Activated CD8-positive, alpha-beta memory T cell treated with anti-CD3 and anti-CD28 coated beads, Interleukin-2, amount 50 U/mL, for 1 hour (primary cell): ENCODE results near the gene SUPT6H.
"Not testable (repeated sequence)": the region's sequence is repeated elsewhere in the genome, so short reads cannot be mapped to it uniquely, and the experiment has no call there.

Experiments
- DNase-seq: peaks from one replicate; pipeline ENCODE4 v3.0.0-alpha.2; 2020; ENCODE audit errors: extremely low read depth

The SUPT6H gene

DNA sequence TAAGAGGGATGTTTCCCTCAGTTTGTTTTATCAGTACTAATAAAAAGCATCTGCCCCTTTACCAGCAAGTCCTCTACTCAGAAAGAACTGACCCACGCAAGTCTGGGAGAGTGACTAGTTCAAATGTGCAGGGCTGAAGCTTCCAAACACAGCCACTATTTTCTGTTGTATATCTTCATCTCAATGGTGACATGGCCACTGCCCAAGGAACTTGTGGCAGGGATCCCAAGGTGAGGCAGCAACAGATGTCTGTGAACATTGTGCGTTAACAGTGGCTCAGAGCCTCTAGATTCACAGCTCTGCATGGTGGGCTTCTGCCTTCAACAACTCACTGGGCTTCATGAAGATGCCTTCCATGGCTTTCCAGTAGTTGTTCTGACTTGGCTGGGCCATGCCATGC is 13.3 kb upstream of the SUPT6H start:
- DNase-seq = no peak

DNA sequence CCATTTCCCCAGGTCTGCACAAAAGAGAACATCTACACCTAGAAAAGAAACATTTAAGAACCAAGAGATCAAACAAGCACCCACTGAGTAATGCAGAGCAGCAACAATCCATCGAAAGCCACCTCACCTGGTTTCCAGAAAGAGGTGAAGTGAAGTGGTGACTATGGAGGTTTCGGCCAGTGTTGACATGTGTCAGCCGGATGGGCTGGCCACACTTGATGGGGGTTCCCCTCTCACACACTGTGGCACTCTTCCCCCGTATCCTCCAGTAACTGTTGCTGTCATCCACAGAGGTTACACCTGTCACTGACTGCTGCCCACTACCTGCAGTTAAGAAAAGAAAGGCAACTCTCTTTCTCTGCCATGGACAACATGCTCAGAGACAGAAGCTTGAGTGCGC is 6.8 kb upstream of the SUPT6H start:
- DNase-seq = no peak

DNA sequence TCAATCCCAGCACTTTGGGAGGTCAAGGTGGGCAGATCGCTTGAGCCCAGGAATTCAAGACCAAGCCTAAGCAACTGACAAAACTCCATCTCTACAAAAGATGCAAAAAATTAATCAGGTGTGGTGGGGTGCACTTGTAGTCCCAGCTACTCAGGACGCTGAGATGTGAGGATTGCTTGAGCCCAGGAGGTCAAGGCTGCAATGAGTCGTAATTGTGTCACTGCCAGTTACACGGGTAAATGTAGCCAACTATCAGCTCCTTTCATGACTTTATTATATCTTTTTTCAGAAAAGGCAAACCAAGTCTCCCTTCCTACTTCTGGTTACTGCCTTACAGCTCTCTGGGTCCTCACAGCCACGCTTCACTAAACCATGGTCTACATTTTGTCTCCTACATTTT is 4.2 kb upstream of the SUPT6H start:
- DNase-seq = no peak

DNA sequence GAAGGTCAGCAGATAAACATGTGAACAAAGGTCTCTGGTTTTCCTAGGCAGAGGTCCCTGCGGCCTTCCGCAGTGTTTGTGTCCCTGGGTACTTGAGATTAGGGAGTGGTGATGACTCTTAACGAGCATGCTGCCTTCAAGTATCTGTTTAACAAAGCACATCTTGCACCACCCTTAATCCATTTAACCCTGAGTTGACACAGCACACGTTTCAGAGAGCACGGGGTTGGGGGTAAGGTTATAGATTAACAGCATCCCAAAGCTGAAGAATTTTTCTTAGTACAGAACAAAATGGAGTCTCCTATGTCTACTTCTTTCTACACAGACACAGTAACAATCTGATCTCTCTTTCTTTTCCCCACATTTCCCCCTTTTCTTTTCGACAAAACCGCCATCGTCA is 3.7 kb upstream of the SUPT6H start:
- DNase-seq = not testable (repeated sequence)

DNA sequence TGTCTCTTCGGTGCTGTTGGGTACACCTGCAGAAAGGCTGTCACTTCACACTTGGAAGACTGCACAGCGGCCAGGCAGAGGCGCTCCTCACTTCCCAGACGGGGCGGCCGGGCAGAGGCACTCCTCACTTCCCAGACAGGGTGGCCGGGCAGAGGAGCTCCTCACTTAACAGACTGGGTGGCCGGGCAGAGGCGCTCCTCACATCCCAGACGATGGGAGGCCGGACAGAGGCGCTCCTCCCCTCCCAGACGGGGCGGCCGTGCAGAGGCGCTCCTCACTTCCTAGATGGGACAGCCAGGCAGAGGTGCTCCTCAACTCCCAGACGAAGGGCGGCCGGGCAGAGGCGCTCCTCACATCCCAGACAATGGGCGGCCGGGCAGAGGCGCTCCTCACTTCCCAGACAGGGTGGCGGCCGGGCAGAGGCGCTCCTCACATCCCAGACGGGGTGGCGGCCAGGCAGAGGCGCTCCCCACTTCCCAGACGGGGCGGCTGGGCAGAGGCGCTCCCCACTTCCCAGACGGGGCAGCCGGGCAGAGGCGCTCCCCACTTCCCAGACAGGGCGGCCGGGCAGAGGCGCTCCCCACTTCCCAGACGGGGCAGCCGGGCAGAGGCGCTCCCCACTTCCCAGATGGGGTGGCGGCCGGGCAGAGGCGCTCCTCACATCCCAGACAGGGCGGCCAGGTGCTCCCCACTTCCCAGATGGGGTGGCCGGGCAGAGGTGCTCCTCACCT is 3.1 kb upstream of the SUPT6H start:
- DNase-seq = not testable (repeated sequence)

DNA sequence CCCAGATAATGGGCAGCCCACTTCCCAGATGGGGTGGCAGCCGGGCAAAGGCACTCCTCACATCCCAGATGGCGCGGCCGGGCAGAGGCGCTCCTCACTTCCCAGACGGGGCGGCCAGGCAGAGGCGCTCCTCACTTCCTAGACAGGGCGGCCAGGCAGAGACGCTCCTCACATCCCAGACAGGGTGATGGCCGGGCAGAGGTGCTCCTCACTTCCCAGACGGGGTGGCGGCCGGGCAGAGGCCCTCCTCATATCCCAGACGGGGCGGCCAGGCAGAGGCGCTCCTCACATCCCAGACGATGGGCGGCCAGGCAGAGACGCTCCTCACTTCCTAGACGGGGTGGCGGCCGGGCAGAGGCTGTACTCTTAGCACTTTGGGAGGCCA is 2.5 kb upstream of the SUPT6H start:
- not testable (repeated sequence) for DNase-seq

DNA sequence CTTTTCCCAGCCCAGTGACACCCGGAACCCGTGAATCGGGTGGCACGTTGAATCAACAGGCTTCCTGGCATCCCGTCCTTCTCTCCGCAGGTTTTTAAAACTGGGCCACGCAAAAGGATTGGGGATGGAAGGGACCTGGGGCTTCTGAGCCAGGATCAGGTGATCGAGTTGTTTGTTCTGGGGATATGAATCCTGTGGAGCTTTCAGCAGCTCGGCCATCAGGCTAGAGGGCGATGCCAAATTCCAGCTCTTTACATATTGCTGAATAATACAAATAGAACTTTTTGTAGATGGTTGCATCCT is 473 bp downstream of the SUPT6H start:
- no peak for DNase-seq

DNA sequence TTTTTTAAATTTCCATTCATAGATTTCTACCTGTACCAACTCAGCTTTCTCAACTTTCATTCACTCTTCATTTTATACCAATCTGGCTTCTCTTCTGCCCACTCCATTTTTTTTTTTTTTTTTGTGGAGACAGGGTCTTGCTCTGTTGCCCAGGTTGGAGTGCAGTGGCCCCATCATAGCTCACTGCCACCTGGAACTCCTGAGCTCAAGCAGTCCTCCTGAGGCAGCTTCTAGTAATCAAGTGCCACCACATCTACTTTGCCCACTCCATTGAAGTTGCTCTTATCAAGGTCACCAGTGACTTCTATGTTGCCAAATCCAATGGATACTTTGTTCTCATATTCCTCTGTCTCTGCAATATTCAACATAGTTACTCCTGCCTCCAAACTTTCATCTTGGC is 1.7 kb downstream of the SUPT6H start:
- DNase-seq = no peak

DNA sequence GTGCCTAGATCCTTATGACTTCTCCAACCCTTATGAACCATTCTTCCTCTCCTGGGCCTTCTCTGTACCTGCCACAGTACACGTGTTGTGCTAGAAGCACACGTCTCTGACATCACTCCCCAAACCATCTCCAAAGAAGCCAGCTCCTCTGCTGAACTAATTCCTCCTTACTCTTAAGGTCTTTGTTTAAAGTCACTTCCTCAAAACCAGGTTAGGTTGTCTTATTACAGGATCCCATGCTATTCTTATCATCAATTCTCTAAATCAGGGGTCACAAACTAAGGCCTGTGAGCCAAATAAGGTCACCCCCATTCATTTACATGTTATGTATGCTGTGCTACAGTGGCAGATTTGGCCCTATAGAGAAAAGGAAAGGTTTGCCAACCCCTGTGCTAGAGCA is 4.0 kb downstream of the SUPT6H start:
- no peak for DNase-seq

DNA sequence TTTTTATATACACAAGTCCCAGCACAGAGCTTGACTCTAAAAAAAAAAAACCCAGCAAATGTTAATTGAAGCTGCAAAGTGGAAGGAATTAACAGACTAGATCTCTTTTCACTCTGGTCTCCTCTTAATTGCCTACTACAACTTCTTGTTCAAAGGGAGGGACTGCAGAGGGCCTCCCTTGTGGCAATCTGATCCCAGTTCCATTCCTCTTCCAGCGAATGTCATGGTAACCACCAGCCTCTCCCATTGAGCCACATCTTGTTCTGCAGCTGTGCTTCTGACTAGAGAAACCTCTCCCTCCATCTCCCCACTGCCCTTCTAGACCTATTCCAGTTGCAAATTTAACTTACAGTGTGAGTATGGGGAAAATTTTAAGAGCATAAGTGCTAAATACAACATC is 5.9 kb downstream of the SUPT6H start:
- DNase-seq = no peak

DNA sequence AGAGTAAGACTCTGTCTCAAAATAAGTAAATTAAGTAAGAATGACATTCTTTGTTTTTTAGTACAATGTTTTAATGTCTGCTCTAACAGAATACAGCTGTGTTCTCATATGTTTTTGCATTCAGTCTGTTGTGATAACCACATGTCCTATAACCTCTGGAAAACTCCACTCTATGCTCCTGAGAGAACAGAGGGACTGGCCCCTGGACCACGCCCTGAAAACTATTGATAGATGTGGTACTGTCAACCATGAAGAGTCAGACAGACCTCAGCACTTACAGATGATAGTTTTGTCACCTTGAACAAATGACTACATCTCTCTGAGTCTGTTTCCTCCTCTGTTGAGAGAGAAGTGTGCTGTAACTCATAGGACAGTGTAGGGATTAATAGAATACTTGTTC is 7.9 kb downstream of the SUPT6H start:
- DNase-seq = no peak

DNA sequence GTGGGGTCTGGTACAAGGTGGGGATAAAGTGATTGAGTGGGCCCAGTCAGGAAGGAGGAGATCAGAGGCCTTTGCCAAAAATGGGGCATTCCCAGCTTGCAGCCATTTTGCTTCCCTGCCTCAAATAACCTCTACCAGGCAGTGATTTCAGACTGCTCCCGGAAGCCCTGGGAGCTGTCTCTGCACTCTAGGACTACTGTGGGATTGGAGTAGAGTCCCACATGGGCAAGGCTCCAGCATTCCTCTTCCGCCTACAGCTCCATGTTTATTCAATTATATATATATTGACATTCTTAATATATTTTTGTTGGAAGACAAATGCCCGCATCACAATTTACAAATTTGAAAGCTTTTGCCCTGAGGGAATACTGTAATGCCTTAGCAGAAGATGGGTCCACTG is 13.5 kb downstream of the SUPT6H start:
- DNase-seq = no peak

DNA sequence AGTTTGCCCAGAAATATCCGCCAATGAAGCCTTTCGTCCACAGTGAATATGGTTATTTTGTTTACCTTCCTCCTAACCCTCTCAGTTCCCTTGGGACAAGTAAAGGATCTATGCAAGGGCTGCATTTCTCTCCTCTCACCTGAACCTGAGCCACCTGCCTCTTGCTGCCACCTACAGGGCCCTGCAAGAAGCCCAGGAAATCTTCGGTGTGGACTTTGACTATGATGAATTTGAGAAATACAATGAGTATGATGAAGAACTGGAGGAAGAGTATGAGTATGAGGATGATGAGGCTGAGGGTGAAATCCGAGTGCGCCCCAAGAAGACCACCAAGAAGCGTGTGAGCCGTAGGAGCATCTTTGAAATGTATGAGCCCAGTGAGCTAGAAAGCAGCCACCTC is 14.0 kb downstream of the SUPT6H start:
- no peak for DNase-seq

DNA sequence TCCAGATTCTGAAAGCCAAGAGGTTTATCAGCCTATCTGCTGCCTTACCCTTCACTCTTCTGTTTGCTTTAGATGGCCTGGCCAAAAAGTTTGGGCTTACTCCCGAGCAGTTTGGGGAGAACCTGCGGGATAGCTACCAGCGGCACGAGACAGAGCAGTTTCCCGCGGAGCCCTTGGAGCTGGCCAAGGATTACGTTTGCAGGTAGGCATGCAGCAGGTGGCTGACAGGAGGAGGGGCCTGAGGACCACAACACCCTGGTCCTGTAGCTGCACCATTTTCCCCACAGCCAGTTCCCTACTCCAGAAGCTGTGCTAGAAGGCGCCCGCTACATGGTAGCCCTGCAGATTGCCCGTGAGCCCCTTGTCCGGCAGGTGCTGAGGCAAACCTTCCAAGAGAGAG is 20.6 kb downstream of the SUPT6H start:
- DNase-seq = no peak

DNA sequence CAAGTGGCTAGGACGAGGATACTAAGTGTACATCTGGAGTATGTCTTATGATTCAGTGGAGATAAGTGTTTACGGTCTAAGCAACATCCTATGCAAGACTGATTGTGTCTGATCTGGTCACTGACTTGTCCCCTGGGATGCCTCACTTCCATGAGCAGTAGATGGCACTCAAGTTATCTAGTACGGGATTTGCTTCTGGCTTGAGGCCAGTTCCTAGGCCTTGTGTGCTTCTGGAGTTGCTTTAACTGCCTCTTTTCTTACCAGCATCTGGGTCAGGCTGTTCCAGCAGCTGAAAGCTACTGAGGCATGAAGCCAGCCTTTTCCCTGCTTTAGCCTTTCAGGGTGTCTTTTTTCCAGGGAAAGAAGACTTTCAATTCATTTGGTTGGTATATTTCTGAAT is 23.0 kb downstream of the SUPT6H start:
- no peak for DNase-seq

DNA sequence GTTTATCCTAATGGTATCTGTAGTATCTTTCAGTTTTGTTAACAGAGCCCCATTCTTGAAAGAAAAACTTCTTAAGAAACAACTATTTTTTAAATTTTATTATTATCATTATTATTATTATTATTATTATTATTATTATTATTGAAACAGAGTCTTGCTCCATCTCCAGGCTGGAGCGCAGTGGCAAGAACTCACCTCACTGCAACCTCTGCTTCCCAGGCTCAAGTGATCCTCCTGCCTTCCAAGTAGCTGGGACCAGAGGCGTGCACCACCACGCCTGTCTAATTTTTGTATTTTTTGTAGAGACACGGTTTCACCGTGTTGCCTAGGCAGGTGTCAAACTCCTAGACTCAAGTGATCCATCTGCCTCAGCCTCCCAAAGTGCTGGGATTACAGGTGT is 23.4 kb downstream of the SUPT6H start:
- no peak for DNase-seq

DNA sequence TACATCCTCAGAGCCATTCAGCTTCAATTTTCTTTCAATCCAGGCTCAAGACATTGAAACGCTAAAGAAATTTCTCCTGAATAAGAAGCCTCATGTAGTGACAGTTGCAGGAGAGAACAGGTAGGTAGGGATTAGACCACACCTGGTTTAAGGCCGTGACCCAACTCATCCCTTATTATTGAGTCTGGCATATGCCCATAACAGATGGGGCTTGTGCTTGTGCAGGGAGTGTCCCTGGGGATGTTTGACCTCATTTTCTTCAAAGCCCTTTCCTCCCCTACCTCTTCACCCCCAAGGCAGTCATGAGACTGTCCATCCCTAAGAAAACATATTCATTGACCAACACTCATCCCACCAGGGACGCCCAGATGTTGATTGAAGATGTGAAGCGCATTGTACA is 24.3 kb downstream of the SUPT6H start:
- DNase-seq = no peak

DNA sequence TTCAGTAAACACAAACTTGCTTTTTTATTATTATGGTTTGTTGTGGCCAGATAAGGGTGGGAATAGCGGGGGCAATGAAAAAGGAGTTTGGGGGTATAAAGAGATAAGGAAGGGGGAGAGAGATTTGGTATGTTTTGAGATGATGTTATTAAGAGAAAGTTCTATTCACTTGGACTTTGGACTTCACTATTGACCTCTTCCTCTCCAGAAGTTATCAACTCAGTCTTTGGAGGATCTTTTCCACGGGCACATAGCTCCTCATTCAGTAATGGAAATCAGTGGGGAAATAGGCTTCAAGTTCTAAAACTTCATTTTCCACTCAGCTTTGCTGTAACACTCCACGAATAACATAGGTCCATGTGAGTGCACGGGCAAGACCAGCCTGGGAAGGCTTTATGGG is 26.5 kb downstream of the SUPT6H start:
- DNase-seq = no peak

DNA sequence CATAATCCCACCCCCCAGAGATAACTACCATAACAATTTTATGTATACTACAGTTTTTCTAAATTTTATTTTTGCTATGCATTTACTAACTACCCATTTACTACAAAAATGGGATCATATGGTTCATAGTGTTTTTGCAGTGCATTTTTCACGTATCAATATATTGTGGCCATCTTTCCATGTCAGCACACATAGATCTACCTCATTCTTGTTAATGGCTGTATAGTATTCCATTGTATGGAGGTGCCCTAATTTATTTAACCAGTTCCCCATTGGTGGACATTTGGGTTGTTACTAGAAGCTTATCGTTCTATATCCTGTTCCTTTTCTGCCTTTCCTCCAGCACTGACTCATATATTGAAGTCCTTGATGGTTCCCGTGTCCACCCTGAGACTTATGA is 27.0 kb downstream of the SUPT6H start:
- DNase-seq = no peak

DNA sequence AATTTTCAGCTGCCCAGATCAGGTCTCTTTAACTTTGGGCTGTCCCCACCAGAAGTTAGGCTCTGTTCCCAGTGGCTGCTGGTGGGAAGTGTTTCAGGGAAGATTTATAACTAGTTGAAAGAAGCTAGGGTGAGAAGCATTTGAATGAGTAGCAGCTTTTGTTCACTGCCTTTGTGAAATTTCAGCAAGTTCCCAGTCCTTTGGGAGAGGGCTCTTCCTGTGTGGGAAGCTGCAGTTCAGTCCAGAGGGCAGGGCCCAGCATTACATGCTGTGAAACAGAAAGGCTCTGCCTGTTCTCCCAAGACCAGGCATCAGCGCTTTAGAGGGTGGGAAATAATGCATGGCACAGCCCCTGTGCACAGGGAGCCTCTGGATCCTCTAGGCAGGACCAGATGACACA is 31.9 kb downstream of the SUPT6H start:
- no peak for DNase-seq

DNA sequence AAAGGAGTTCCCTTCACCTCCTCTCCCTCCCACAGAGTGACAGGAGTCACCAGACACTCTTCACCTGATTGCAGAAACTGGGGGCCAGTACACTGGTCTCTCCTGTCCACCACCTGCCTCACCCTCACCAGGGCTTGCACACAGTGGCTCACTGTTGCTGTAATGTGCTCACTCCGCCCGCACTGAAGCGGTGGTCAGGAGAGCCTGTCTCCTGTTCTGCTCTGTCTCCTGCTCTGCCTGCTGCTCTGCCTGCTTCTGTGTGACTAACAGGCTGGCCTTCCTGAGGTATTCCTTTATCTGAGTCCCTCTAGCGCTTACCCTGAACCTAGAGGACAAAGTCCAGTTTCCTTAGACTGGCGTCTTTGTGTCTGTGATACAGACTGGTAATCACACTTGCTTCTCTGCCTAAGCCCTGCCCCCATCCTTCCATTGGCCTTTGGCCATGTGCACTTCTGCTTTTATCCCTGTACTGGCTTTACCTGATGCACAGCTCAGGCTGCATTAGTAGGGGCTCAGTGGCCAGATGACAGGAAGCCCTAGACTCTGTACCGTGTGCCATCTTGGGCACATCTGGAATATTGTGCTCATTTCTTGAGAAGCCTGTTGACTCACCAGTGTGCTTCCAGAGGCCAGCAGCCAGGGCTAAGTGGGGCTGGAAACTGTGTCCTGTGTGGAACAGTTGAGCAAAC is 36.4 kb downstream of the SUPT6H start:
- DNase-seq = no peak

DNA sequence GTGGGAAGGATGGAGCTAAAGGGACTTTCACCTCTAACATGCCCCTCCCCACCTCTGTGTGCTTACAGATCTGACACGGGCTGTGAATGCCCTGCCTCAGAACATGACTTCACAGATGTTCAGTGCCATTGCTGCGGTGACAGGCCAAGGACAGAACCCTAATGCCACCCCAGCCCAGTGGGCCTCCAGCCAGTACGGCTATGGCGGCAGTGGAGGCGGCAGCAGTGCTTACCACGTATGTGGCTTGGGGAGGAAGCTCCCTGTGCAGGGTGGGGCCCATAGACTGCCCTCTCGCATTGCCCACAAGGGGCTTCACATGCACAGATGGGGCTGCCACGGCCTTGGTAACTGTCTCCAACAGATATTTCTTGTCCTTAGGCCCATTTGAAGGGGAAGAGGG is 38.3 kb downstream of the SUPT6H start:
- no peak for DNase-seq

DNA sequence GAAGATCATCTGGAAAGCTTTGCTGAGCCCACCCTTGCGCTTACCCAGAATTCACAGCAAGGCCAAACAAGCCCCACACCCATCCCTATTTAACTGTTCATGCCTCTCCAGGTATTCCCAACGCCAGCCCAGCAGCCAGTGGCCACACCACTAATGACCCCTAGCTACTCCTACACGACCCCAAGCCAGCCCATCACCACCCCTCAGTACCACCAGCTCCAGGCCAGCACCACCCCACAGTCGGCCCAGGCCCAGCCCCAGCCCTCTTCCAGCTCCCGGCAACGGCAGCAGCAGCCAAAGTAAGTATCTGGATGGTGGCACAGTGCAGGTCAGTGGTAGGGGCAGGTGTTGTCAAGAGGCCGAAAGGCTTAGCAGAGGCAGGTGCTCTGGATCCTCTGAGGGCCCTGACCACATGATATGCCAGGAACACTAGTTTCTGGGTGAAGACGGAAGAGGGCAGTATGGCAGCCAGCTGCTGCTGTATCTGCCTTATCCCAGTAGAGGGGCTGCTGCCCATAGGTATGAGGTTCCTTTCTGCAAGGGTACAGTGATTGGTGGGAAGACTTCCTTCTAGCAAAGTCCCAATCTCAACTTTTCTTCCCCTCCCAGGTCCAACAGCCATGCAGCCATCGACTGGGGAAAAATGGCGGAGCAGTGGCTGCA is 39.0 kb downstream of the SUPT6H start:
- no peak for DNase-seq
